Measurements from ENCODE around the gene TEF. TPM values are rescaled to one million over a fixed set of nuclear protein-coding genes. Genes with fewer than 3 reads are reported as not detected.
A peak's percentile ranks its signal among the peaks of the same experiment; 100 is the strongest.

Gene TEF
- total and polyA plus RNA-seq, 3 donors from 2014 or later = 25.6 to 40.9 (median 32.8) TPM

GRCh38 chr22:41418717-41419116 lies 37.0 kb downstream of the TEF start:
- no peaks in the 10 kb centered on the region for H3K9me3 ChIP-seq
- intact Hi-C loops (cut with DNase I; ENCODE audit: low total_unique reads) = no loop called here

GRCh38 chr22:41425660-41426365 lies 44.1 kb downstream of the TEF start:
- Histone ChIP-seq H3K27me3 (no peaks in the 10 kb centered on the region), H3K36me3 (ENCODE audit: low read depth, missing control alignments) (no peaks in the 10 kb centered on the region), H3K9me3 (no peaks in the 10 kb centered on the region), H3K4me1 (no peaks in the 10 kb centered on the region), H3K4me3 (no peak overlapping the region), H3K27ac (no peak overlapping the region)
- WGBS, 2 donors = 78 to 86% methylated on average over 9 of the region's 9 CpGs
- intact Hi-C loops (cut with DNase I; ENCODE audit: low total_unique reads) = no loop called here
- DNase-seq = no peak
- TF ChIP-seq CTCF (IDR thresholded peaks at IDR 0.05) = no peak
- TF ChIP-seq POLR2A (IDR thresholded peaks at IDR 0.05) = no peak

More at GRCh38 chr22:41418717-41419116, 37.0 kb downstream of the TEF start:
- WGBS, 2 donors = 93 to 96% methylated on average over 9 of the region's 9 CpGs
- no peak overlapping the region for H3K4me3 ChIP-seq
- peak overlapping the region in 1 of 2 donors; percentile 27 for H3K27ac ChIP-seq
- H3K27me3 ChIP-seq = no peaks in the 10 kb centered on the region
- peaks cover 38% of the 10 kb centered on the region for H3K4me1 ChIP-seq
- DNase-seq = no peak
- H3K36me3 ChIP-seq (ENCODE audit: low read depth, missing control alignments) = no peaks in the 10 kb centered on the region
- TF ChIP-seq CTCF (IDR thresholded peaks at IDR 0.05) = no peak
- no peak for TF ChIP-seq POLR2A (IDR thresholded peaks at IDR 0.05)

- no peaks in the 10 kb centered on the region for H3K9me3 ChIP-seq
- 84 to 93% methylated on average over 13 of the region's 13 CpGs for WGBS, 2 donors
- TF ChIP-seq POLR2A (IDR thresholded peaks at IDR 0.05) = no peak
- TF ChIP-seq CTCF (IDR thresholded peaks at IDR 0.05) = no peak
- H3K4me3 ChIP-seq = no peak overlapping the region
- DNase-seq = no peak
- no peaks in the 10 kb centered on the region for H3K27me3 ChIP-seq
- no peak overlapping the region for H3K27ac ChIP-seq
- H3K36me3 ChIP-seq (ENCODE audit: low read depth, missing control alignments) = no peaks in the 10 kb centered on the region
- no peaks in the 10 kb centered on the region for H3K4me1 ChIP-seq
- intact Hi-C loops (cut with DNase I; ENCODE audit: low total_unique reads) = no loop called here
Measured at GRCh38 chr22:41429232-41429950, 47.6 kb downstream of the TEF start.

GRCh38 chr22:41429951-41430332 lies 48.2 kb downstream of the TEF start:
- intact Hi-C loops (cut with DNase I; ENCODE audit: low total_unique reads) = no loop called here
- H3K4me1 ChIP-seq = no peaks in the 10 kb centered on the region
- H3K27me3 ChIP-seq = no peaks in the 10 kb centered on the region
- H3K9me3 ChIP-seq = no peaks in the 10 kb centered on the region
- WGBS, 2 donors = 97 to 99% methylated on average over 8 of the region's 8 CpGs
- no peak for DNase-seq
- H3K36me3 ChIP-seq (ENCODE audit: low read depth, missing control alignments) = no peaks in the 10 kb centered on the region
- H3K4me3 ChIP-seq = no peak overlapping the region
- H3K27ac ChIP-seq = no peak overlapping the region
- TF ChIP-seq POLR2A (IDR thresholded peaks at IDR 0.05) (no peak), CTCF (IDR thresholded peaks at IDR 0.05) (no peak)

All from testis (tissue), 3 donors.